SK-N-SH treated with all-trans-retinoic acid at 6 μM for 48 hours (cell line): ENCODE measurements around the gene TTBK1.

Source experiments
- ATAC-seq: fragments of 200-7000 bp; cut with Tn5 transposase; 3 replicates; pipeline ENCODE4 v1.9.1; 2020; ENCODE audit warnings: mild to moderate bottlenecking, moderate library complexity
- ARNTL ChIP-seq: fragments of 450-650 bp; formaldehyde crosslinking; IDR thresholded peaks from 2 replicates; pipeline ENCODE4 v1.5.0; 2020; ENCODE audit warnings: low read depth, mild to moderate bottlenecking, moderate library complexity, borderline replicate concordance
- BACH2 ChIP-seq: fragments of 250-450 bp; sonication (Bioruptor Pico); IDR thresholded peaks from 2 replicates; pipeline ENCODE4 v1.9.0; 2021; ENCODE audit warnings: mild to moderate bottlenecking, borderline replicate concordance
- CSDC2 ChIP-seq: fragments of 250-450 bp; sonication (Bioruptor Pico); IDR thresholded peaks from 2 replicates; pipeline ENCODE4 v1.5.0; 2020; ENCODE audit warnings: mild to moderate bottlenecking, moderate library complexity
- ESRRG ChIP-seq: fragments of 250-450 bp; sonication (Bioruptor Pico); IDR thresholded peaks from 2 replicates; pipeline ENCODE4 v1.6.1; 2021; ENCODE audit warnings: mild to moderate bottlenecking
- GLIS3 ChIP-seq: fragments of 250-450 bp; sonication (Bioruptor Pico); IDR thresholded peaks from 2 replicates; pipeline ENCODE4 v1.5.0; 2020; ENCODE audit warnings: mild to moderate bottlenecking, moderate library complexity
- ISL1 ChIP-seq: fragments of 250-450 bp; sonication (Bioruptor Pico); IDR thresholded peaks from 2 replicates; pipeline ENCODE4 v2.1.2; 2022; ENCODE audit warnings: mild to moderate bottlenecking, moderate library complexity
- OSR1 ChIP-seq: fragments of 250-450 bp; sonication (Bioruptor Pico); IDR thresholded peaks from 2 replicates; pipeline ENCODE4 v1.8.0; 2022; ENCODE audit warnings: moderate library complexity, mild to moderate bottlenecking, inconsistent platforms
- PATZ1 ChIP-seq: fragments of 250-450 bp; sonication (Bioruptor Pico); IDR thresholded peaks from 2 replicates; pipeline ENCODE4 v1.8.0; 2020; ENCODE audit warnings: mild to moderate bottlenecking, moderate library complexity, borderline replicate concordance
- PPARA ChIP-seq: fragments of 250-450 bp; sonication (Bioruptor Pico); IDR thresholded peaks from 2 replicates; pipeline ENCODE4 v1.5.0; 2020; ENCODE audit warnings: mild to moderate bottlenecking, borderline replicate concordance
- RARB ChIP-seq: fragments of 250-450 bp; sonication (Bioruptor Pico); IDR thresholded peaks from 2 replicates; pipeline ENCODE4 v1.8.0; 2021; ENCODE audit warnings: mild to moderate bottlenecking, moderate library complexity
- TCF4 ChIP-seq: fragments of 250-450 bp; sonication (Bioruptor Pico); IDR thresholded peaks from 2 replicates; pipeline ENCODE4 v1.8.0; 2021; ENCODE audit warnings: mild to moderate bottlenecking, moderate library complexity, borderline replicate concordance
- ZC3H10 ChIP-seq: fragments of 250-450 bp; sonication (Bioruptor Pico); IDR thresholded peaks from 2 replicates; pipeline ENCODE4 v1.5.1; 2021; ENCODE audit warnings: mild to moderate bottlenecking, moderate library complexity
- ZFP3 ChIP-seq: fragments of 250-450 bp; sonication (Bioruptor Pico); IDR thresholded peaks from 2 replicates; pipeline ENCODE4 v1.5.0; 2020; ENCODE audit warnings: mild to moderate bottlenecking, moderate library complexity
- ZFP30 ChIP-seq: fragments of 450-650 bp; formaldehyde crosslinking; IDR thresholded peaks from 2 replicates; pipeline ENCODE4 v1.5.0; 2022; ENCODE audit warnings: mild to moderate bottlenecking, moderate library complexity
- ZNF8 ChIP-seq: fragments of 450-650 bp; formaldehyde crosslinking; IDR thresholded peaks from 2 replicates; pipeline ENCODE4 v1.5.0; 2020; ENCODE audit warnings: mild to moderate bottlenecking, moderate library complexity
- TF ChIP-seq, protein P1 (sequence below): fragments of 250-450 bp; sonication (Bioruptor Pico); IDR thresholded peaks from 2 replicates; pipeline ENCODE4 v1.5.1; 2020; ENCODE audit warnings: low read depth, mild to moderate bottlenecking, moderate library complexity
- TF ChIP-seq, protein P2 (sequence below): fragments of 250-450 bp; sonication (Bioruptor Pico); IDR thresholded peaks from 2 replicates; pipeline ENCODE4 v1.5.1; 2021; ENCODE audit warnings: mild to moderate bottlenecking, moderate library complexity
- TF ChIP-seq, protein P3 (sequence below): fragments of 250-450 bp; sonication (Bioruptor Pico); IDR thresholded peaks from 2 replicates; pipeline ENCODE4 v1.8.0; 2021; ENCODE audit warnings: low read depth, mild to moderate bottlenecking, moderate library complexity, borderline replicate concordance

The TTBK1 gene

DNA sequence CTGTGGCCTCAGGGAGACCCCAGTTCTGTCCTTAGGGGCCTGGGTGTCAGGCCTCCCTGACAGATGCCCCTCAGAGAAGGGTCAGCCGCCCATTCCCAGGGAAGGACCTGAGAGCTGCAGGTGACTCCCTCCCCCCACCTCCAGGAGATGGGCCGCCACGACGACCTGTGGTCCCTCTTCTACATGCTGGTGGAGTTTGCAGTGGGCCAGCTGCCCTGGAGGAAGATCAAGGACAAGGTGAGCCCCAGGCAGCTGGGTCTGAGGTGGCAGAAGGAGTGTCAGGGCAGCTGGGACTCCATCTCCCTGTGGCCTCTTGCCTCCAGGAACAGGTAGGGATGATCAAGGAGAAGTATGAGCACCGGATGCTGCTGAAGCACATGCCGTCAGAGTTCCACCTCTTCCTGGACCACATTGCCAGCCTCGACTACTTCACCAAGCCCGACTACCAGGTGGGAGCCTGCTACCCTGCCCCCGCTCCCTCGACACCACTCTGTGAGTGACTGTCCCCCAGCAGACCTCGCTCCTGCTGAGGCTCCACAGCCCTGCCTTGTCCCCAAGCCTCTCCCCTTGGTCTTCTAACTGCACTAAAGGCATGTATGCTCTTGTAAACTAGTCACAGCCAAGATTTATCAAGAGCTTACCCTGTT is 12.2 kb downstream of the TTBK1 start:
- no peak for ATAC-seq
- TF ChIP-seq BACH2 (CRISPR knock-in tag) (no peak), OSR1 (CRISPR knock-in tag) (no peak), ISL1 (CRISPR knock-in tag) (no peak), PATZ1 (no peak), ARNTL (no peak), RARB (CRISPR knock-in tag) (no peak)
- TF ChIP-seq, protein P1, sequence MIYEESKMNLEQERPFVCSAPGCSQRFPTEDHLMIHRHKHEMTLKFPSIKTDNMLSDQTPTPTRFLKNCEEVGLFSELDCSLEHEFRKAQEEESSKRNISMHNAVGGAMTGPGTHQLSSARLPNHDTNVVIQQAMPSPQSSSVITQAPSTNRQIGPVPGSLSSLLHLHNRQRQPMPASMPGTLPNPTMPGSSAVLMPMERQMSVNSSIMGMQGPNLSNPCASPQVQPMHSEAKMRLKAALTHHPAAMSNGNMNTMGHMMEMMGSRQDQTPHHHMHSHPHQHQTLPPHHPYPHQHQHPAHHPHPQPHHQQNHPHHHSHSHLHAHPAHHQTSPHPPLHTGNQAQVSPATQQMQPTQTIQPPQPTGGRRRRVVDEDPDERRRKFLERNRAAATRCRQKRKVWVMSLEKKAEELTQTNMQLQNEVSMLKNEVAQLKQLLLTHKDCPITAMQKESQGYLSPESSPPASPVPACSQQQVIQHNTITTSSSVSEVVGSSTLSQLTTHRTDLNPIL (CRISPR knock-in tag) = no peak

DNA sequence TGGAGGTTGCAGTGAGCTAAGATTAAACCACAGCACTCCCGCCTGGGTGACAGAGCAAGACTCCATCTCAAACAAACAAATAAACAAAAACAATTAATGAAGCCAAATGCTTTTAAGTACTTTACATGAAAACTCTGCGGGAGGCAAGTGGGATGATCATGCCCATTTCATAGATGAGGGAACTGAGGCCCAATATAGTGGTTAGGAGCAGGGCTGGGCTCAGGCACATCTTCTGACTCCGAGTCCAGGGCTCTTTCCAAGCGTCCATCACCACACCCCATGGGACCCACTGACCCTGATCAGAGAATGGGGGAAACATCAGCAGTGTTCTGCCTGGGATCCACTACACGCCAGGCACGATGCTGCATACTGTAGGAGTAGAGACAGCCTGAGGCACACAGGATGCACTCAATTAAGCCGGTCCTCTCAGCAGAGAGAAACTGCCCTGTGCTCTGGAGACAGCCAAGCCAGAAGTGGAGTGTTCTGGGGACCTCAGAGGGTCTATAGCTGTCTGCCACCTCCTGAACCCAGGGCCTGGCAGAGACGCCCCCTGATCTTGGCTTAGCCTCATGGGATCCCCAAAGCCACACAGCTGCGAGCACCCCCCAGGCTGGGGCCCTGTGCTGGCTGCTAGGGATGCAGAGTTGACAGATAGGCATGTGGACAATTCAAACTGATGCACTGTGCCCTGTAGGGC is 13.5 kb downstream of the TTBK1 start:
- TF ChIP-seq PPARA (no peak), RARB (CRISPR knock-in tag) (no peak), PATZ1 (no peak), TCF4 (no peak), ESRRG (CRISPR knock-in tag) (no peak), ZFP30 (no peak)
- ATAC-seq = no peak

DNA sequence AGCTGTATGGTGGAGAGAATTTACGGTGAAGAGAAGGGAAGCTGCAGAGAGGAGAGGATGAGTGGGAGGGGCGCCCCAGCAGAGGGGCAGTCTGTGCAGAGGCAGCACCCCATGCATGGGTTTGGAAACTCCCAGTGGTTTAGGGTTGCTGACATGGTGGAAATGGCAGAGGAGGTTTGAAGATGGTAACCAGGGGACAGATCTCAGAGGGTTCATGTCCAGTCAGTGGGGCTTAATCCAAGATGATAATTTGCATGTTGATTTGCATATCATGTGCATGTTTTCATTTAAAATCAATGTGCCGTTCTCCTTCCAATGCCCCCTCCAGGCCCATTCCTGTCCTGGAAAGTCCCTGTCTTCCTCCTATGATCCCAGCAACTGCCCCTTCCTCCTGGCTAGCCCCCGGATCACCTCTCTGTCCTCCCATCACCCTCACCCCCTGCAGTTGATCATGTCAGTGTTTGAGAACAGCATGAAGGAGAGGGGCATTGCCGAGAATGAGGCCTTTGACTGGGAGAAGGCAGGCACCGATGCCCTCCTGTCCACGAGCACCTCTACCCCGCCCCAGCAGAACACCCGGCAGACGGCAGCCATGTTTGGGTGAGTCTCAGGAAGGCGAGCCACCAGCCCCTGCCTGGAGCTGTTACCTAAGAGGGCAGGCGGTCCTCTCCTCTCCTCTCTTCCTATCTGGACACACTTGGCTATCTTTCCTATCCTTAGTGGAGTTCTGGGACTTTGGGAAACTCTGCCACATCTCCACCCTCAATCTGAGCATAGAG is 14.3 kb downstream of the TTBK1 start:
- TF ChIP-seq PATZ1 (no peak), OSR1 (CRISPR knock-in tag) (no peak), PPARA (no peak), BACH2 (CRISPR knock-in tag) (no peak)
- TF ChIP-seq, protein P1 (CRISPR knock-in tag) = no peak
- ATAC-seq = no peak

GRCh38 chr6:43258180-43258579 is 14.9 kb downstream of the TTBK1 start:
- no peak for ATAC-seq
- TF ChIP-seq, protein P2, sequence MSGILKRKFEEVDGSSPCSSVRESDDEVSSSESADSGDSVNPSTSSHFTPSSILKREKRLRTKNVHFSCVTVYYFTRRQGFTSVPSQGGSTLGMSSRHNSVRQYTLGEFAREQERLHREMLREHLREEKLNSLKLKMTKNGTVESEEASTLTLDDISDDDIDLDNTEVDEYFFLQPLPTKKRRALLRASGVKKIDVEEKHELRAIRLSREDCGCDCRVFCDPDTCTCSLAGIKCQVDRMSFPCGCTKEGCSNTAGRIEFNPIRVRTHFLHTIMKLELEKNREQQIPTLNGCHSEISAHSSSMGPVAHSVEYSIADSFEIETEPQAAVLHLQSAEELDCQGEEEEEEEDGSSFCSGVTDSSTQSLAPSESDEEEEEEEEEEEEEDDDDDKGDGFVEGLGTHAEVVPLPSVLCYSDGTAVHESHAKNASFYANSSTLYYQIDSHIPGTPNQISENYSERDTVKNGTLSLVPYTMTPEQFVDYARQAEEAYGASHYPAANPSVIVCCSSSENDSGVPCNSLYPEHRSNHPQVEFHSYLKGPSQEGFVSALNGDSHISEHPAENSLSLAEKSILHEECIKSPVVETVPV (CRISPR knock-in tag) = no peak
- TF ChIP-seq GLIS3 (CRISPR knock-in tag) (no peak), ZFP30 (no peak), ZFP3 (CRISPR knock-in tag) (no peak), CSDC2 (CRISPR knock-in tag) (no peak), ZC3H10 (CRISPR knock-in tag) (no peak), ZNF8 (no peak)
- TF ChIP-seq, protein P3, sequence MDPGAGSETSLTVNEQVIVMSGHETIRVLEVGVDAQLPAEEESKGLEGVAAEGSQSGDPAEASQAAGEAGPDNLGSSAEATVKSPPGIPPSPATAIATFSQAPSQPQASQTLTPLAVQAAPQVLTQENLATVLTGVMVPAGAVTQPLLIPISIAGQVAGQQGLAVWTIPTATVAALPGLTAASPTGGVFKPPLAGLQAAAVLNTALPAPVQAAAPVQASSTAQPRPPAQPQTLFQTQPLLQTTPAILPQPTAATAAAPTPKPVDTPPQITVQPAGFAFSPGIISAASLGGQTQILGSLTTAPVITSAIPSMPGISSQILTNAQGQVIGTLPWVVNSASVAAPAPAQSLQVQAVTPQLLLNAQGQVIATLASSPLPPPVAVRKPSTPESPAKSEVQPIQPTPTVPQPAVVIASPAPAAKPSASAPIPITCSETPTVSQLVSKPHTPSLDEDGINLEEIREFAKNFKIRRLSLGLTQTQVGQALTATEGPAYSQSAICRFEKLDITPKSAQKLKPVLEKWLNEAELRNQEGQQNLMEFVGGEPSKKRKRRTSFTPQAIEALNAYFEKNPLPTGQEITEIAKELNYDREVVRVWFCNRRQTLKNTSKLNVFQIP (CRISPR knock-in tag) = no peak
- TF ChIP-seq, all 23 proteins: peak for 0
